GM21717 (cell line): Measurements from ENCODE around the gene EGR1.

Experiments used
- ATAC-seq: cut with Tn5 transposase; IDR thresholded peaks from one replicate; pipeline ENCODE4 v1.9.1; 2021; ENCODE audit warnings: mild to moderate bottlenecking, moderate library complexity; ENCODE audit not compliant: unreplicated experiment

Gene EGR1

GRCh38 chr5:138452720-138453119 lies 12.6 kb upstream of the EGR1 start:
- no peak for ATAC-seq

GRCh38 chr5:138453590-138453989 lies 11.7 kb upstream of the EGR1 start:
- no peak for ATAC-seq

DNA sequence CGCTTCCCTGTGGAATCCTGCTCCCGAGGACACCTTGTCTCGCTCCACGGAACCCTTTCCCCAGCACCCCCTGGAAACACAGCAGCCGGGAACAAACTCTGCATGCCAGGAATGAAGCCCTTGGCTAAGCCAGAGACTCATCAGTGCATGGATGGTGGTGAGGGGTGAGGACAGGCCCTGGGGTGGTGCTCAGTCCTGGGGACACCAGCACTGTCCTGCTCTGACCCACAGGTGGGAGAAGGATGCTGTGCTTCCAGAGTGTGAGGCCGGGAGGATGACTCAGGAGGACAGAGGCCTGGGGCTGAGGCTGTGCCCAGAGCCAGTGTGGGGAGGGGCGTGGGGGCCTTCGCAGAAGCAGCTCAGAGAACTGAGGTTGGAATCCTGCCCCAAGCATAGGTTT lies 11.2 kb upstream of the EGR1 start:
- ATAC-seq = no peak

GRCh38 chr5:138455232-138455930 lies 9.9 kb upstream of the EGR1 start:
- no peak for ATAC-seq

DNA sequence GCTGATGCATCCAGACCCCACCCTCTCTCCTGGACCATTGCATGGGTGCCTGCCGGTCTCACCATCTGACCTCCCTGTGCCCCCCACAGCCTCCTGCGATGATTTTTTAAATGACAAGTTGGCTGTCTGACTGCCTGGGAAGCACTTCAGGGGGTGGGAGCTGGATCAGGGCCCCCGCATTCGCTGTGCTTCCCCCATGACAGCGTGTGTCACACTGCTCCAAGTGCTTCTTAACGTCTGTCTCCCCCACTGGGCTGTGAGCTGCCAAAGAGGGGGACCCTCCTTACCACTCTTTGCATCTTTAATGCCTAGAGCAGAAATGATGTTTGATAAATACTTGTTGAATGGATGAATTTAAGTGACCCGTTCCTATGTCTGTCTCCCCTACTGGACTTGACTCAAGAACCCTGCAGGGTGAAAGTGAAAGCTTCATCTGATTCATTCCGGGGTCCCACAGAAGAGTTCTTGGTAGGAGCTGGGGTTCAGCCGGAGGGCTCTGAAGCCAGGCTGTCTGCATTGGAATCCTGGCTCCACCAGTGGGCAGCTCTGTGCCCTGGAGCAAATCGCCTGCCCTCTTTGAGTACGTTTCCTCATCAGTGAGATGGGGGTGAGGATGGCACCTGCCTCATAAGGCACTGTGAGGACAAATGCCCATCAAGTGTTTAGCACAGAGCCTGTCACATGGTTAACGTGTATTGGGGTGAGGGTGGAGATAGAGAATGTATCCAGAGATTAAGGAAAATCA lies 7.6 kb upstream of the EGR1 start:
- ATAC-seq = no peak

GRCh38 chr5:138458384-138458783 lies 6.9 kb upstream of the EGR1 start:
- ATAC-seq = no peak

- no peak for ATAC-seq
Observed at GRCh38 chr5:138458856-138459255, 6.4 kb upstream of the EGR1 start.

- ATAC-seq = no peak
Observed at GRCh38 chr5:138459311-138459933, 5.9 kb upstream of the EGR1 start.

- ATAC-seq = no peak
Observed at GRCh38 chr5:138460032-138460693, 5.1 kb upstream of the EGR1 start.

DNA sequence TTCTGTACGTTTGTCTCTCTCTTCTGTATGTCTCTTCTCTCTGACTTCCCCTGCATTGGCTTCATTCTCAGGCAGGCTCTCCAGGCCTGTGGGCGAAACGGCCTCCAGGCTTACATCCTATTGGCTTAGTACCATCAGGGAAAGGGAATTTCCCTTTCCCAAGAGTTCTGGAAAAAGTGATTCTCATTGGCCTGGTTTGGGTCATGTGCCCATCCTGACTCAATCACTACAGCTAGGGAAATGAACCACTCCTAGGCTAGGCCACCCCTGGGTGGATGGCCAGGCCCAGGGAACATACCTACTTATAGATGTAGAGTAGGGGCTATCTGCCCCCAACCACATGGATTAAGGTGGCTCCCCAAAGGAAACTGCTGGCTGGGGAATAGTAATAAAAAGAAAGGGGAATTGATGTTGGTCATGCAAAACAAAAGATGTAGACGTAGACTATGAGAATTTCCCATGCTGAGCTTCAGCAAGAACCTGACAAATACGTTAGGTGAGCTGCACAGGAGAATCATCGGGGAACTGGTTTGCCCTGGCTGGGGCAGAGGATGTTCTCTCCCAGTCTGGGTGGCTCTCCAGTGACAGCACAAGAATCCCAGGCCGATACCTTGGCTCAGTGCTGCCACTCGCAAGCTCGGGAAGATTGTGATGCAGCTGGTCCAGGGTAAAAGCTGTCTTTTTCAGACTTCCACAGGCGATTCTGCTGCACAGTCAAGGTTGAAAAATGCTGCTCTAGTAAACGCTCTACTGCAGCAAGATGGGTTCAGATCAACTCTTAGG lies 3.7 kb upstream of the EGR1 start:
- no peak for ATAC-seq

DNA sequence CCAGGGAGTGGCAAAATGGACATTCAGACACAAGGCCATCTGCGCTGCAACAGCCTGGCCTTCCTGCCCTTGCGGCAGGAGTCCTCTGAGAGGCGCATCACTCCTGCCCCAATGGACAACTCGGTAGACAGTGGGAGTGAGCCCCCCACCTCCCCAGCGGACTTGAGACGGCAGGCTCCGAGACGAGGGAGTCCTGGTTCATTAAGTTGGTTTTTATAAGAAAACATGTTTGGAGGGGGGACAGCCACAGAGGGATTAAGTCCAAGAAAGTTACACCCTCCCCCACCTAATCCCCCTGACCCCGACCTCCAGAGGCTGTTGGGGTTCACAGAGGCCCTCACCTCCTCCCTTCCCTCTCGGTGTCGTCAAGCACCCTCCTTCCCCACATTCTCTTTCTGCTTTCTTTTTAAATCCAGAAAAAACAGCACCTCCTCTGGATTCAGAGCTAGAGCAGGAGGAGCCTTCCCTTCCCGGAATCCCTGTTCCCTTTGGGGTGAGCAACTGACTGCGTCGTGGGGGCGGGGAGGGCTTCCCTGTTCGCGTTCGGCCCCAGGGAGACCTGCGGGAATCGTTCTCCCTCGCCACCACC lies 1.8 kb upstream of the EGR1 start:
- ATAC-seq = no peak

DNA sequence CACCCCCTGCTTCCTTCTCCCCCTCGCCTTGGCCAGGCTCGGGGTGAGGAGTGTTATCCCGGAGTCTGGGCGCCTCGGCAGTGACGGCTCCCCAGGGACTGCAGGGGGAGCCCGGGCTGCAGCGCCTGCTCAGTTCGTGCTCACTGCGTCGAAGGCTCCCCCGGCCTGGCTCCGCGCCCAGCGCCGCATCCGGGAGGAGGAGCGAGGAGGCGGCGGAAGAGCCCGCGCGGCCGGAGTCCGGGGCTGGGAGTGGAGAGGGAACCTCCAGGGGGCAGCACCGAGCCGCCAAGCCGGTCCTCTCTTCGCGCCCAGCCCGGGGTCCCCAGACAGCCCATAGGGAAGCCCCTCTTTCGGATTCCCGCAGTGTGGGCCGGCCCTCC lies 1.3 kb upstream of the EGR1 start:
- ATAC-seq = peak; percentile 44

GRCh38 chr5:138464388-138465260 lies 655 bp upstream of the EGR1 start:
- peak; percentile 71 for ATAC-seq

- ATAC-seq = no peak
Observed at GRCh38 chr5:138466125-138466899, 1.0 kb downstream of the EGR1 start.

DNA sequence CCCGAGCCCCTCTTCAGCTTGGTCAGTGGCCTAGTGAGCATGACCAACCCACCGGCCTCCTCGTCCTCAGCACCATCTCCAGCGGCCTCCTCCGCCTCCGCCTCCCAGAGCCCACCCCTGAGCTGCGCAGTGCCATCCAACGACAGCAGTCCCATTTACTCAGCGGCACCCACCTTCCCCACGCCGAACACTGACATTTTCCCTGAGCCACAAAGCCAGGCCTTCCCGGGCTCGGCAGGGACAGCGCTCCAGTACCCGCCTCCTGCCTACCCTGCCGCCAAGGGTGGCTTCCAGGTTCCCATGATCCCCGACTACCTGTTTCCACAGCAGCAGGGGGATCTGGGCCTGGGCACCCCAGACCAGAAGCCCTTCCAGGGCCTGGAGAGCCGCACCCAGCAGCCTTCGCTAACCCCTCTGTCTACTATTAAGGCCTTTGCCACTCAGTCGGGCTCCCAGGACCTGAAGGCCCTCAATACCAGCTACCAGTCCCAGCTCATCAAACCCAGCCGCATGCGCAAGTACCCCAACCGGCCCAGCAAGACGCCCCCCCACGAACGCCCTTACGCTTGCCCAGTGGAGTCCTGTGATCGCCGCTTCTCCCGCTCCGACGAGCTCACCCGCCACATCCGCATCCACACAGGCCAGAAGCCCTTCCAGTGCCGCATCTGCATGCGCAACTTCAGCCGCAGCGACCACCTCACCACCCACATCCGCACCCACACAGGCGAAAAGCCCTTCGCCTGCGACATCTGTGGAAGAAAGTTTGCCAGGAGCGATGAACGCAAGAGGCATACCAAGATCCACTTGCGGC lies 1.8 kb downstream of the EGR1 start:
- no peak for ATAC-seq

GRCh38 chr5:138467711-138468132 lies 2.4 kb downstream of the EGR1 start:
- no peak for ATAC-seq

DNA sequence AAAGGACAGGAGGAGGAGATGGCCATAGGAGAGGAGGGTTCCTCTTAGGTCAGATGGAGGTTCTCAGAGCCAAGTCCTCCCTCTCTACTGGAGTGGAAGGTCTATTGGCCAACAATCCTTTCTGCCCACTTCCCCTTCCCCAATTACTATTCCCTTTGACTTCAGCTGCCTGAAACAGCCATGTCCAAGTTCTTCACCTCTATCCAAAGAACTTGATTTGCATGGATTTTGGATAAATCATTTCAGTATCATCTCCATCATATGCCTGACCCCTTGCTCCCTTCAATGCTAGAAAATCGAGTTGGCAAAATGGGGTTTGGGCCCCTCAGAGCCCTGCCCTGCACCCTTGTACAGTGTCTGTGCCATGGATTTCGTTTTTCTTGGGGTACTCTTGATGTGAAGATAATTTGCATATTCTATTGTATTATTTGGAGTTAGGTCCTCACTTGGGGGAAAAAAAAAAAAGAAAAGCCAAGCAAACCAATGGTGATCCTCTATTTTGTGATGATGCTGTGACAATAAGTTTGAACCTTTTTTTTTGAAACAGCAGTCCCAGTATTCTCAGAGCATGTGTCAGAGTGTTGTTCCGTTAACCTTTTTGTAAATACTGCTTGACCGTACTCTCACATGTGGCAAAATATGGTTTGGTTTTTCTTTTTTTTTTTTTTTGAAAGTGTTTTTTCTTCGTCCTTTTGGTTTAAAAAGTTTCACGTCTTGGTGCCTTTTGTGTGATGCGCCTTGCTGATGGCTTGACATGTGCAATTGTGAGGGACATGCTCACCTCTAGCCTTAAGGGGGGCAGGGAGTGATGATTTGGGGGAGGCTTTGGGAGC lies 3.1 kb downstream of the EGR1 start:
- ATAC-seq = no peak
